GM21786 (cell line): ENCODE data around the gene BCL2L1.

ENCODE experiments used
- ATAC-seq: cut with Tn5 transposase; IDR thresholded peaks from one replicate; pipeline ENCODE4 v1.9.1; 2021; ENCODE audit not compliant: unreplicated experiment

BCL2L1 gene

DNA sequence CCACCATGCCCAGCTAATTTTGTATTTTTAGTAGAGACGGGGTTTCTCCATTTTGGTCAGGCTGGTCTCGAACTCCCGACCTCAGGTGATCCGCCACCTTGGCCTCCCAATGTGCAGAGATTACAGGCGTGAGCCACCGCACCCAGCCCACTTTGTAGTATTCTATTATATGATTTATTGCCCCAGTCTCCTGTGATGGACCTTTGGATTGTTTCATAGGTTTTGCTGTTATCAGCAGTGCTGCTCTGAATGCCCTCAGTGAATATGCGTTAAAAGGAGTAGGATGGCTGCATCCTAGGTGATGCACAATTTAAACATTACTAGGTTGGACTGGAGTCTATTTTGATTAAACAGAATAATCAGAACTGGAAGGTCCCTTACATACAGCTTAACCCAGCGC, 107.3 kb downstream of the BCL2L1 start:
- ATAC-seq, result no peak
